Endodermal cell (in vitro differentiated cells): ENCODE data around the gene HK3. TPM values are rescaled to one million over a fixed set of nuclear protein-coding genes. Genes with fewer than 3 reads are reported as not detected.

Experiments
- DNase-seq: peaks from one replicate; pipeline ENCODE4 v3.0.0-alpha.2; 2017
- H3K27ac ChIP-seq: 2 replicates; pipeline ENCODE4 v1.5.1; 2013; ENCODE audit warnings: mild to moderate bottlenecking, low read depth, low read length, moderate library complexity
- H3K27me3 ChIP-seq: 2 replicates; pipeline ENCODE4 v1.6.1; 2013; ENCODE audit warnings: mild to moderate bottlenecking, low read length, moderate library complexity; ENCODE audit not compliant: insufficient read depth, control insufficient read depth, poor library complexity, severe bottlenecking
- H3K36me3 ChIP-seq: 2 replicates; pipeline ENCODE4 v1.7.0; 2013; ENCODE audit warnings: mild to moderate bottlenecking, low read length, moderate library complexity; ENCODE audit not compliant: control insufficient read depth, insufficient read depth
- H3K4me1 ChIP-seq: one replicate; pipeline ENCODE4 v1.7.0; 2013; ENCODE audit warnings: low read length; ENCODE audit not compliant: control insufficient read depth, insufficient read depth
- H3K4me3 ChIP-seq: 2 replicates; pipeline ENCODE4 v1.5.1; 2013; ENCODE audit warnings: mild to moderate bottlenecking, low read length, moderate library complexity
- H3K9ac ChIP-seq: 2 replicates; pipeline ENCODE4 v1.6.1; 2013; ENCODE audit warnings: mild to moderate bottlenecking, low read length, moderate library complexity; ENCODE audit not compliant: poor library complexity, severe bottlenecking; ENCODE audit errors: extremely low read depth
- H3K9me3 ChIP-seq: 2 replicates; pipeline ENCODE4 v1.6.1; 2013; ENCODE audit warnings: mild to moderate bottlenecking, low read length, moderate library complexity; ENCODE audit not compliant: control insufficient read depth
- H3K27ac Mint-ChIP-seq: 2 replicates; pipeline ENCODE4 v1.8.0; 2020; ENCODE audit warnings: mixed read lengths
- H3K27me3 Mint-ChIP-seq: 2 replicates; pipeline ENCODE4 v1.8.0; 2021; ENCODE audit warnings: mild to moderate bottlenecking, mixed read lengths; ENCODE audit not compliant: insufficient read depth
- H3K36me3 Mint-ChIP-seq: 2 replicates; pipeline ENCODE4 v1.8.0; 2020; ENCODE audit warnings: low read depth, mixed read lengths
- H3K4me1 Mint-ChIP-seq: 2 replicates; pipeline ENCODE4 v1.8.0; 2020; ENCODE audit warnings: mixed read lengths
- H3K4me3 Mint-ChIP-seq: 2 replicates; pipeline ENCODE4 v1.8.0; 2020; ENCODE audit warnings: mild to moderate bottlenecking, moderate library complexity, mixed read lengths
- H3K9me3 Mint-ChIP-seq: 2 replicates; pipeline ENCODE4 v1.8.0; 2020; ENCODE audit warnings: mild to moderate bottlenecking, mixed read lengths
- WGBS, 2 experiments: methylation state at CpG; one replicate each; pipeline versions ENCODE4 v1.1.5 to v1.1.7; 2013; ENCODE audit warnings: missing lambda C conversion rate in 2 of 2, mixed read lengths in 1 of 2; ENCODE audit not compliant: insufficient coverage in 1 of 2, insufficient read length in 1 of 2; 5-methylcytosine and 5-hydroxymethylcytosine counted together
- total RNA-seq, 2 donors: library from RNA; stranded (reverse); fragmentation: NEBNext Ultra II Directional in 1 of 2; extraction: Animal tissue kit (Norgen Biotek cat#: 25700) in 1 of 2; gene quantifications; 2 replicates in 1 of 2; 3 replicates in 1 of 2; pipeline ENCODE4 v1.2.1, GENCODE V29; 2021
- TF ChIP-seq, protein P1 (sequence below): fragments of 200-600 bp; sonication (generic); conservative IDR thresholded peaks from 2 replicates; pipeline ENCODE4 v1.5.0; 2021; ENCODE audit warnings: antibody characterized with exemption, mild to moderate bottlenecking

HK3 gene
- total RNA-seq, 2 donors from 2014 or later: 0.55 TPM; not detected in 1

GRCh38 chr5:176886336-176887251 is 12.6 kb downstream of the HK3 start:
- Histone ChIP-seq H3K27ac (no peak overlapping the region), H3K9me3 (no peaks in the 10 kb centered on the region), H3K36me3 (no peaks in the 10 kb centered on the region), H3K4me3 (no peak overlapping the region), H3K9ac (no peak overlapping the region), H3K4me1 (no peaks in the 10 kb centered on the region), H3K27me3 (no peaks in the 10 kb centered on the region)
- Mint-ChIP-seq H3K4me3 (no peak overlapping the region), H3K27ac (no peak overlapping the region), H3K27me3 (peaks cover 2% of the 10 kb centered on the region), H3K9me3 (no peaks in the 10 kb centered on the region), H3K36me3 (no peaks in the 10 kb centered on the region), H3K4me1 (peaks cover 4% of the 10 kb centered on the region)
- WGBS, 2 experiments: 91 to 92% methylated on average over 9 to 13 of the region's 13 CpGs
- DNase-seq: no peak
- TF ChIP-seq, protein P1, sequence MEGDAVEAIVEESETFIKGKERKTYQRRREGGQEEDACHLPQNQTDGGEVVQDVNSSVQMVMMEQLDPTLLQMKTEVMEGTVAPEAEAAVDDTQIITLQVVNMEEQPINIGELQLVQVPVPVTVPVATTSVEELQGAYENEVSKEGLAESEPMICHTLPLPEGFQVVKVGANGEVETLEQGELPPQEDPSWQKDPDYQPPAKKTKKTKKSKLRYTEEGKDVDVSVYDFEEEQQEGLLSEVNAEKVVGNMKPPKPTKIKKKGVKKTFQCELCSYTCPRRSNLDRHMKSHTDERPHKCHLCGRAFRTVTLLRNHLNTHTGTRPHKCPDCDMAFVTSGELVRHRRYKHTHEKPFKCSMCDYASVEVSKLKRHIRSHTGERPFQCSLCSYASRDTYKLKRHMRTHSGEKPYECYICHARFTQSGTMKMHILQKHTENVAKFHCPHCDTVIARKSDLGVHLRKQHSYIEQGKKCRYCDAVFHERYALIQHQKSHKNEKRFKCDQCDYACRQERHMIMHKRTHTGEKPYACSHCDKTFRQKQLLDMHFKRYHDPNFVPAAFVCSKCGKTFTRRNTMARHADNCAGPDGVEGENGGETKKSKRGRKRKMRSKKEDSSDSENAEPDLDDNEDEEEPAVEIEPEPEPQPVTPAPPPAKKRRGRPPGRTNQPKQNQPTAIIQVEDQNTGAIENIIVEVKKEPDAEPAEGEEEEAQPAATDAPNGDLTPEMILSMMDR: no peak

DNA sequence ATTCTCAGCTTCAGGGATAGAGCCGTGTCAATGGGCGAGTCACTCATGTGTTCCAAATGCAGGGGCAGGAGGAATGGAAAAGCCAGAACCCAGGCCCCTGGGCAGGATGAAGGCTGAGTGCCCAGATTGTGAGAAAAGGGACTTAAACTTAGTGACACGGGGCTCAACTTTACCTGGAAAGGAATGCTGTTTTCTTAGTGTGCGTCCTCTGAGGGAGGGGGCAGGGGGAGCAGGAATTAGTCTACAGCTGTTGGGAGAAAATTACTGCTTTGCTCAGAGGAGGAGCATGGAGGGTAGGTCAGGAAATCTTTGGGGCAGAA is 14.6 kb downstream of the HK3 start:
- Histone ChIP-seq H3K27me3 (no peaks in the 10 kb centered on the region), H3K36me3 (no peaks in the 10 kb centered on the region), H3K4me3 (no peak overlapping the region), H3K9ac (no peak overlapping the region), H3K27ac (no peak overlapping the region), H3K9me3 (no peaks in the 10 kb centered on the region), H3K4me1 (no peaks in the 10 kb centered on the region)
- Mint-ChIP-seq H3K4me3 (no peak overlapping the region), H3K4me1 (peaks cover 4% of the 10 kb centered on the region), H3K27ac (no peak overlapping the region), H3K9me3 (no peaks in the 10 kb centered on the region), H3K27me3 (peaks cover 2% of the 10 kb centered on the region), H3K36me3 (no peaks in the 10 kb centered on the region)
- no peak for DNase-seq
- TF ChIP-seq, protein P1: no peak
- 63 to 78% methylated on average over 2 to 4 of the region's 4 CpGs for WGBS, 2 experiments

DNA sequence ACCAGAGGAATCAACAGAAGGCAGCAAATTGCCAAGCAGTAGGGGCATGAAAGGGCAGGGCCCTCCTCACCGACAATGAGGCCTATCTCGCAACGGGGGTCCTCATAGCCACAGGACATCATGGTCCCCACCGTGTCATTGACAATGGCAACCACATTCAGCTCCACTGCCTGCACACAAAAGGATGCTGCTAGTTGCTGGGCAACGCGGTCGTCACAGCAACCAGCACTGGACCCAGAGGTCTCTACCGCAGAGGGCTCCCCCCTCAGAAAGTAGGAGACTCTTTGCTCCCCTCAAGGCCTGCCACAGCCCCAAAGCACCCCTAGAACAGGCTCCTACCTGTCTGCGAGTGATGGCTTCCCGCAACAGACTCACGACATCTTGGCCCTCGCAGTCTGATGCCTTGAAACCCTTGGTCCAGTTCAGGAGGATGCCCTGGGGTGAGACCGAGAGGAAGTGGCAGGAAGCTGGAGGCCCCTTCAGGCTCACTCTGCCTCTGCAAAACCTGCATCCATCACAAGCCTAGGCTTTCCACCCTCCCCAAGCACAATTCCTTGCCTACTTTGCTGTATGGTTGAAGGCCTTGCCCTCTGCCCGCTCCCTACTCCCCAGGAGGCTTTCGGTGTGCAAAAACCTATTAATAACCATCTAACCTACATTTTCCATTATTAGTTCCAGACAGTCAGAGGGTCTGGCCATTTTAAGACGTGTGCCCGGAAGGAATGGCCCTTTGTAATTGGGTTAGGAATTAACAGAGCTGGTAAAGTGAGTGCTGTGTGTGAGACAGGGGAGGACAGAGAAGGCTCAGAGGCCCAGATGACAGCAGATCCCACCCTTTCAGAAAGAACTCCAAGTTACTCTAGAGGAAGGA is 15.2 kb downstream of the HK3 start:
- Histone ChIP-seq H3K4me3 (no peak overlapping the region), H3K9ac (no peak overlapping the region), H3K9me3 (no peaks in the 10 kb centered on the region), H3K4me1 (no peaks in the 10 kb centered on the region), H3K36me3 (no peaks in the 10 kb centered on the region), H3K27ac (no peak overlapping the region), H3K27me3 (no peaks in the 10 kb centered on the region)
- TF ChIP-seq, protein P1: no peak
- 91 to 94% methylated on average over 9 to 17 of the region's 17 CpGs for WGBS, 2 experiments
- Mint-ChIP-seq H3K27me3 (peaks cover 2% of the 10 kb centered on the region), H3K4me3 (no peak overlapping the region), H3K27ac (no peak overlapping the region), H3K36me3 (no peaks in the 10 kb centered on the region), H3K4me1 (peaks cover 4% of the 10 kb centered on the region), H3K9me3 (no peaks in the 10 kb centered on the region)
- DNase-seq: no peak
